Measurements from ENCODE around the gene CRYZL1. TPM values are rescaled to one million over a fixed set of nuclear protein-coding genes. Genes with fewer than 3 reads are reported as not detected.

CRYZL1 gene
- 24.8 TPM for total RNA-seq (2021; ENCODE audit: unreplicated experiment)
- 13.7 TPM for polyA plus RNA-seq (2012; ENCODE audit: insufficient read length)
- Bru-seq, nascent RNA: percentile 81 among the genes with signal in this experiment
- percentile 89 among the genes with signal in this experiment for BruChase-seq, experiment 1, labeled RNA remaining after a 2-hour chase
- percentile 92 among the genes with signal in this experiment for BruChase-seq, experiment 2, labeled RNA remaining after a 6-hour chase
- long read RNA-seq, transcript CRYZL1-204 (13 exons, 1,617 nt): major isoform, 11 of 32 reads
- long read RNA-seq, partial matches to known transcripts: 4 of 32 reads
- long read RNA-seq, other reads (novel, unspliced or antisense): 8 of 32 reads

DNA sequence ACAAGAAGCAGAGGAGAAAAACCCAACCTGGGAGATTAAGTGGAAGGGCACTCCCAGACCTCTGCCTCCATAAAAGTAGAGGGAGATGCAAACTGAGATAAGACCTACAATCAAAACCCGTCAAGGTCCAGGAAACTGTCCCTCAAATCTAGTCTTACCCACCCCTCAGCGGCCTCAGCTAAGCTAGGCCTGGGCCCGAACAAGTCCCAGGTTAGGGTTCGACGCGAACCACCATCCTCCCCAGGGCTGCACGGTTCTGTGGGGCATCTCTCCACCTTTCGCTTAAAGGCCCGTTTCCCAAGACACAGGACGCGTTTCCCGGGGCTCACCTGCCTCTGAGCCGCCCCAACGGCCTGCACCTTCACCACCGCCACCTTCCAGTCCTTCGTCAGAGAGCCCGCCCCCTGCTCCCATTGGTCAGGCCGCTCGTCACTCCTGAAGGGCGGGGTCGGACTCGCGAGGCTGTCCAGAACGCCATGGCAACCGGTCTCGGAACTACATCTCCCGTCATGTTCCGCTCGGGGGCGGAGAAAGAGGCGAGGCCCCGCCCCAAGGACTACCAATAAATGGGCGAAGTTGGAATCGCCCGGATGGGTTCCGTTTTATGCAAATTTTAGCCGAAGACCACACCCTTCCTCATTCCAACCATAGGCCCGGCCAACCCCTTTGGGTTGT lies at the start of gene CRYZL1:
Gene CRYZL1 (minus strand): TSS at position 390 of the 675 bp plus-strand sequence. CDS start 10,190 bp downstream, outside the sequence.
- peaks cover 21% of the 10 kb centered on the region for H3K4me1 ChIP-seq (ENCODE audit: control insufficient read depth, insufficient read depth, low read length)
- CTCF ChIA-PET: no interaction called here
- POLR2A ChIA-PET: no interaction called here
- no peaks in the 10 kb centered on the region; the same call in none of the 2 replicates for H3K36me3 ChIP-seq (ENCODE audit: control insufficient read depth, insufficient read depth, low read length)
- no TSS peak for BruUV-seq (replicated peaks)
- peak within 1 kb of the TSS; percentile 97 for H3K27ac ChIP-seq (ENCODE audit: low read length)
- no peaks in the 10 kb centered on the region for H3K9me3 ChIP-seq (ENCODE audit: control insufficient read depth, insufficient read depth, low read depth, low read length)
- TF ChIP-seq SIN3A (IDR thresholded peaks at IDR 0.05; ENCODE audit: borderline replicate concordance, insufficient read depth, low read depth, low read length) (peak; percentile 64; the same call in 1 of the 2 replicates), POLR2AphosphoS5 (IDR thresholded peaks at IDR 0.05; ENCODE audit: low read depth, low read length) (peak; percentile 66)
- TF ChIP-seq, protein P1, sequence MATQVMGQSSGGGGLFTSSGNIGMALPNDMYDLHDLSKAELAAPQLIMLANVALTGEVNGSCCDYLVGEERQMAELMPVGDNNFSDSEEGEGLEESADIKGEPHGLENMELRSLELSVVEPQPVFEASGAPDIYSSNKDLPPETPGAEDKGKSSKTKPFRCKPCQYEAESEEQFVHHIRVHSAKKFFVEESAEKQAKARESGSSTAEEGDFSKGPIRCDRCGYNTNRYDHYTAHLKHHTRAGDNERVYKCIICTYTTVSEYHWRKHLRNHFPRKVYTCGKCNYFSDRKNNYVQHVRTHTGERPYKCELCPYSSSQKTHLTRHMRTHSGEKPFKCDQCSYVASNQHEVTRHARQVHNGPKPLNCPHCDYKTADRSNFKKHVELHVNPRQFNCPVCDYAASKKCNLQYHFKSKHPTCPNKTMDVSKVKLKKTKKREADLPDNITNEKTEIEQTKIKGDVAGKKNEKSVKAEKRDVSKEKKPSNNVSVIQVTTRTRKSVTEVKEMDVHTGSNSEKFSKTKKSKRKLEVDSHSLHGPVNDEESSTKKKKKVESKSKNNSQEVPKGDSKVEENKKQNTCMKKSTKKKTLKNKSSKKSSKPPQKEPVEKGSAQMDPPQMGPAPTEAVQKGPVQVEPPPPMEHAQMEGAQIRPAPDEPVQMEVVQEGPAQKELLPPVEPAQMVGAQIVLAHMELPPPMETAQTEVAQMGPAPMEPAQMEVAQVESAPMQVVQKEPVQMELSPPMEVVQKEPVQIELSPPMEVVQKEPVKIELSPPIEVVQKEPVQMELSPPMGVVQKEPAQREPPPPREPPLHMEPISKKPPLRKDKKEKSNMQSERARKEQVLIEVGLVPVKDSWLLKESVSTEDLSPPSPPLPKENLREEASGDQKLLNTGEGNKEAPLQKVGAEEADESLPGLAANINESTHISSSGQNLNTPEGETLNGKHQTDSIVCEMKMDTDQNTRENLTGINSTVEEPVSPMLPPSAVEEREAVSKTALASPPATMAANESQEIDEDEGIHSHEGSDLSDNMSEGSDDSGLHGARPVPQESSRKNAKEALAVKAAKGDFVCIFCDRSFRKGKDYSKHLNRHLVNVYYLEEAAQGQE (IDR thresholded peaks at IDR 0.05; ENCODE audit: insufficient read depth in 1 of 2, low read depth in 2 of 2, low read length in 1 of 2): no peak
- in situ Hi-C loops (cut with HindIII; ENCODE audit: low pct_unique_long_range_greater_than_20kb, low sequenced_read_pairs): no loop called here
- DNase-seq (ENCODE audit: low read depth, low spot score) (peak; percentile 95), ATAC-seq (peak; percentile 89)
- intact Hi-C loops (cut with micrococcal nuclease; ENCODE audit: unreplicated experiment): no loop called here
- H3K27me3 ChIP-seq (ENCODE audit: control insufficient read depth, insufficient read depth, low read length): no peaks in the 10 kb centered on the region
- H3K4me3 ChIP-seq (ENCODE audit: low read depth in 2 of 2, low read length in 2 of 2): peak within 1 kb of the TSS; percentile 75 to 81

DNA sequence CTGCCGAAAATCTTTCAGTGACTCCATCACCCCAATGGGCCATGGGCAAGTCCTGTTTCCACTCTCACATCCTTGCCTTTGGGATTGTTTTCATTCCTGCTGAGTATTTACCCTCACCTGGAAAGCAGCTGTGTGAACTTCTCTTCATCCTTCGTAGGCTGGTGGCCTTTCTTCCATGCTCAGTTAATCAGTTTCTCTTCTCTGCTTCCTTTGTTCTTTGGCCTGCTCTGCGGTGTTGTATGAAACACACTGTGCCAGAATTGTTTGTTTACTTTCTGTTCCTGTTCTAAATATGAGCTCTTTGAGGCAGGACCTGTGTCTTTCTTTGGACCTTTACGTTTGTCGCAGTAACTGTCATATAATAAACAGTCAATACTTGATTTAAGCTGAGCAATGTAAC lies 49.3 kb upstream of the CRYZL1 start:
- CTCF ChIA-PET: no interaction called here

More for the DNA sequence above, 49.3 kb upstream of the CRYZL1 start:
- peaks cover 14% of the 10 kb centered on the region for H3K4me1 ChIP-seq (ENCODE audit: control insufficient read depth, insufficient read depth, low read length)
- intact Hi-C loops (cut with micrococcal nuclease; ENCODE audit: unreplicated experiment): no loop called here
- H3K4me3 ChIP-seq (ENCODE audit: low read depth in 2 of 2, low read length in 2 of 2): no peak overlapping the region
- no peak overlapping the region; the same call in 1 of the 2 replicates for H3K27ac ChIP-seq (ENCODE audit: low read length)
- no peaks in the 10 kb centered on the region for H3K9me3 ChIP-seq (ENCODE audit: control insufficient read depth, insufficient read depth, low read depth, low read length)
- H3K27me3 ChIP-seq (ENCODE audit: control insufficient read depth, insufficient read depth, low read length): no peaks in the 10 kb centered on the region
- in situ Hi-C loops (cut with HindIII; ENCODE audit: low pct_unique_long_range_greater_than_20kb, low sequenced_read_pairs): no loop called here
- BruUV-seq (replicated peaks): no TSS peak
- H3K36me3 ChIP-seq (ENCODE audit: control insufficient read depth, insufficient read depth, low read length): no peaks in the 10 kb centered on the region
- TF ChIP-seq TCF7L2 (IDR thresholded peaks at IDR 0.05; ENCODE audit: low read depth, low read length): no peak
- TF ChIP-seq, protein P1 (IDR thresholded peaks at IDR 0.05; ENCODE audit: insufficient read depth in 1 of 2, low read depth in 2 of 2, low read length in 1 of 2): no peak
- TF ChIP-seq, protein P2, sequence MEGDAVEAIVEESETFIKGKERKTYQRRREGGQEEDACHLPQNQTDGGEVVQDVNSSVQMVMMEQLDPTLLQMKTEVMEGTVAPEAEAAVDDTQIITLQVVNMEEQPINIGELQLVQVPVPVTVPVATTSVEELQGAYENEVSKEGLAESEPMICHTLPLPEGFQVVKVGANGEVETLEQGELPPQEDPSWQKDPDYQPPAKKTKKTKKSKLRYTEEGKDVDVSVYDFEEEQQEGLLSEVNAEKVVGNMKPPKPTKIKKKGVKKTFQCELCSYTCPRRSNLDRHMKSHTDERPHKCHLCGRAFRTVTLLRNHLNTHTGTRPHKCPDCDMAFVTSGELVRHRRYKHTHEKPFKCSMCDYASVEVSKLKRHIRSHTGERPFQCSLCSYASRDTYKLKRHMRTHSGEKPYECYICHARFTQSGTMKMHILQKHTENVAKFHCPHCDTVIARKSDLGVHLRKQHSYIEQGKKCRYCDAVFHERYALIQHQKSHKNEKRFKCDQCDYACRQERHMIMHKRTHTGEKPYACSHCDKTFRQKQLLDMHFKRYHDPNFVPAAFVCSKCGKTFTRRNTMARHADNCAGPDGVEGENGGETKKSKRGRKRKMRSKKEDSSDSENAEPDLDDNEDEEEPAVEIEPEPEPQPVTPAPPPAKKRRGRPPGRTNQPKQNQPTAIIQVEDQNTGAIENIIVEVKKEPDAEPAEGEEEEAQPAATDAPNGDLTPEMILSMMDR (IDR thresholded peaks at IDR 0.05): no peak
- TF ChIP-seq SIN3A (IDR thresholded peaks at IDR 0.05; ENCODE audit: borderline replicate concordance, insufficient read depth, low read depth, low read length): no peak
- TF ChIP-seq POLR2AphosphoS5 (IDR thresholded peaks at IDR 0.05; ENCODE audit: low read depth, low read length): no peak
- POLR2A ChIA-PET: interaction anchor here (0.7 kb wide), 1 partner anchor 41 kb away, joined by 7 read pairs; no protein-coding TSS in a partner anchor
- DNase-seq (ENCODE audit: low read depth, low spot score) (no peak), ATAC-seq (no peak)
